Measurements from ENCODE around the gene PCARE. TPM values are rescaled to one million over a fixed set of nuclear protein-coding genes. Genes with fewer than 3 reads are reported as not detected.

Gene PCARE
- total RNA-seq, 1 experiment from 2014 or later: not detected

- DNase-seq (ENCODE audit: low read depth, low spot score): no peak
- H3K27me3 ChIP-seq (ENCODE audit: control insufficient read depth, insufficient read depth, low read length): no peaks in the 10 kb centered on the region
- no peaks in the 10 kb centered on the region for H3K36me3 ChIP-seq (ENCODE audit: control insufficient read depth, insufficient read depth, low read length)
- no peak for ATAC-seq
- no peak for TF ChIP-seq REST (IDR thresholded peaks at IDR 0.05; ENCODE audit: insufficient read depth in 1 of 2, low read depth in 2 of 2, low read length in 1 of 2)
- no peak for TF ChIP-seq SIN3A (IDR thresholded peaks at IDR 0.05; ENCODE audit: borderline replicate concordance, insufficient read depth, low read depth, low read length)
- TF ChIP-seq POLR2AphosphoS5 (IDR thresholded peaks at IDR 0.05; ENCODE audit: low read depth, low read length): no peak
- no peak for TF ChIP-seq CTCF (IDR thresholded peaks at IDR 0.05)
- no peak for TF ChIP-seq TCF7L2 (IDR thresholded peaks at IDR 0.05; ENCODE audit: low read depth, low read length)
- ChIA-PET POLR2A (no interaction called here), CTCF (no interaction called here)
- H3K4me1 ChIP-seq (ENCODE audit: control insufficient read depth, insufficient read depth, low read length): no peaks in the 10 kb centered on the region; the same call in 1 of the 2 replicates
- H3K4me3 ChIP-seq (ENCODE audit: low read depth in 2 of 2, low read length in 2 of 2): no peak overlapping the region
- H3K9me3 ChIP-seq (ENCODE audit: control insufficient read depth, insufficient read depth, low read depth, low read length): no peaks in the 10 kb centered on the region
- BruUV-seq (replicated peaks): no TSS peak
- intact Hi-C loops (cut with micrococcal nuclease; ENCODE audit: unreplicated experiment) (no loop called here), in situ Hi-C loops (cut with HindIII; ENCODE audit: low pct_unique_long_range_greater_than_20kb, low sequenced_read_pairs) (no loop called here)
- no peak overlapping the region for H3K27ac ChIP-seq (ENCODE audit: low read length)
Measured at GRCh38 chr2:29061176-29061575, 13.1 kb downstream of the PCARE start.

GRCh38 chr2:29060441-29060840 is 13.9 kb downstream of the PCARE start:
- DNase-seq (ENCODE audit: low read depth, low spot score) (no peak), ATAC-seq (no peak)
- no TSS peak for BruUV-seq (replicated peaks)
- Histone ChIP-seq H3K9me3 (ENCODE audit: control insufficient read depth, insufficient read depth, low read depth, low read length) (no peaks in the 10 kb centered on the region), H3K36me3 (ENCODE audit: control insufficient read depth, insufficient read depth, low read length) (no peaks in the 10 kb centered on the region), H3K4me1 (ENCODE audit: control insufficient read depth, insufficient read depth, low read length) (no peaks in the 10 kb centered on the region; the same call in 1 of the 2 replicates), H3K27ac (ENCODE audit: low read length) (no peak overlapping the region), H3K4me3 (ENCODE audit: low read depth in 2 of 2, low read length in 2 of 2) (no peak overlapping the region), H3K27me3 (ENCODE audit: control insufficient read depth, insufficient read depth, low read length) (no peaks in the 10 kb centered on the region)
- POLR2A ChIA-PET: no interaction called here
- CTCF ChIA-PET: no interaction called here
- in situ Hi-C loops (cut with HindIII; ENCODE audit: low pct_unique_long_range_greater_than_20kb, low sequenced_read_pairs) (no loop called here), intact Hi-C loops (cut with micrococcal nuclease; ENCODE audit: unreplicated experiment) (no loop called here)
- TF ChIP-seq REST (IDR thresholded peaks at IDR 0.05; ENCODE audit: insufficient read depth in 1 of 2, low read depth in 2 of 2, low read length in 1 of 2): no peak
- no peak for TF ChIP-seq CTCF (IDR thresholded peaks at IDR 0.05)
- no peak for TF ChIP-seq SIN3A (IDR thresholded peaks at IDR 0.05; ENCODE audit: borderline replicate concordance, insufficient read depth, low read depth, low read length)
- TF ChIP-seq TCF7L2 (IDR thresholded peaks at IDR 0.05; ENCODE audit: low read depth, low read length): no peak
- TF ChIP-seq POLR2AphosphoS5 (IDR thresholded peaks at IDR 0.05; ENCODE audit: low read depth, low read length): no peak
